ENCODE measurements around the gene KRT73.

- no peak for TF ChIP-seq CTCF (IDR thresholded peaks at IDR 0.05)
- no peak for TF ChIP-seq ESRRA (CRISPR knock-in tag; IDR thresholded peaks at IDR 0.05; ENCODE audit: borderline replicate concordance)
- no peak for TF ChIP-seq ZNF317 (CRISPR knock-in tag; IDR thresholded peaks at IDR 0.05; ENCODE audit: borderline replicate concordance, low read depth)
- TF ChIP-seq ZSCAN18 (CRISPR knock-in tag; IDR thresholded peaks at IDR 0.05): no peak
- no peak for TF ChIP-seq JUN (CRISPR knock-in tag; IDR thresholded peaks at IDR 0.05)
- no peak for TF ChIP-seq E2F1 (CRISPR knock-in tag; IDR thresholded peaks at IDR 0.05)
- no peak for TF ChIP-seq NFYB (CRISPR knock-in tag; conservative IDR thresholded peaks at IDR 0.05; ENCODE audit: low read depth)
- no peak for TF ChIP-seq NR3C1 (CRISPR knock-in tag; conservative IDR thresholded peaks at IDR 0.05; ENCODE audit: low read depth)
- no peak for TF ChIP-seq MAX (CRISPR knock-in tag; IDR thresholded peaks at IDR 0.05)
- TF ChIP-seq ELF4 (CRISPR knock-in tag; IDR thresholded peaks at IDR 0.05; ENCODE audit: low read depth): no peak
Observed at GRCh38 chr12:52575256-52575655, 43.1 kb downstream of the KRT73 start.
